IMR-90 (cell line): Measurements from ENCODE around the gene WDR17.

ENCODE experiments used
- BHLHE40 ChIP-seq: fragments of 150-350 bp; IDR thresholded peaks from 2 replicates; pipeline ENCODE4 v1.6.1; 2016; ENCODE audit warnings: mild to moderate bottlenecking, low read depth, low read length
- CTCF ChIP-seq: conservative IDR thresholded peaks from 2 replicates; pipeline ENCODE4 v1.5.1; 2012; ENCODE audit warnings: mild to moderate bottlenecking, low read depth, low read length, improper control_type of control experiment
- MXI1 ChIP-seq: IDR thresholded peaks from 2 replicates; pipeline ENCODE4 v1.6.1; 2012; ENCODE audit warnings: low read depth, mild to moderate bottlenecking, low read length, moderate library complexity, borderline replicate concordance
- POLR2A ChIP-seq: IDR thresholded peaks from 2 replicates; pipeline ENCODE4 v1.6.1; 2012; ENCODE audit warnings: mild to moderate bottlenecking, low read depth, low read length
- RFX5 ChIP-seq: IDR thresholded peaks from 2 replicates; pipeline ENCODE4 v1.8.0; 2012; ENCODE audit warnings: low read depth, mild to moderate bottlenecking, low read length, moderate library complexity

- no peak for TF ChIP-seq CTCF
- no peak for TF ChIP-seq RFX5
- no peak for TF ChIP-seq POLR2A
- TF ChIP-seq BHLHE40: no peak
- TF ChIP-seq MXI1: no peak
Observed at GRCh38 chr4:176048631-176049030, 17.0 kb upstream of the WDR17 start.
